HG03565 (cell line): ENCODE measurements around the gene BBS9.
A peak's percentile ranks its signal among the peaks of the same experiment; 100 is the strongest.
"Not testable (repeated sequence)": the region's sequence is repeated elsewhere in the genome, so short reads cannot be mapped to it uniquely, and the experiment has no call there.

Experiments
- ATAC-seq: cut with Tn5 transposase; IDR thresholded peaks from one replicate; pipeline ENCODE4 v1.9.1; 2021; ENCODE audit warnings: mild to moderate bottlenecking, moderate library complexity; ENCODE audit not compliant: unreplicated experiment

The BBS9 gene

DNA sequence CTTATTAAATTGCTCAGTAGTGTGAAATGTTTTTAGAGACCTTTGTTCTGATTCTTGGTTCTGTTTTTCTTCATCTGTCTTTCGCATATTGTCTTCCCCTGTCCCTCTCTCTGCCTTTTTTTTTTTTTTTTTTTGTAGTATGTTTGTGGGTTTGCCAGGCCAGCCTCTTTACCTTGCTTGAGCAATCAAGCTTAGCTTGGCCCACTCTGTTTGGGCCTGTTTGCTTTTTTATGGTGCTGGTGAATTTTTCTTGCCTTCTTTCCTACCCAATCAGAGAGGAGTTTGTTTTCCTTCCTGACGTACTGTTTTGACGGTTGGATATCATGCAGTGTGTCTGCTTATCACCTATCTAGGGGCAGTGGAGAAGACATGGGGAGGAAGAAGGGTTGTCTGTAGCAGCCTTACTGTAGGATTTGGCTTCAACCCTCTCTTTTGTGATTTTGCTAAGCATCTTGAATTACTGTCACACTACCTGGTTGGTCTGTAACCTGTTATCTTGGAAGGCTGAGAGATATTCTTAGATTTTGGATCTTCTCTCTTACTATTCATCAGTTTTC lies 64.0 kb downstream of the BBS9 start:
- ATAC-seq = no peak

DNA sequence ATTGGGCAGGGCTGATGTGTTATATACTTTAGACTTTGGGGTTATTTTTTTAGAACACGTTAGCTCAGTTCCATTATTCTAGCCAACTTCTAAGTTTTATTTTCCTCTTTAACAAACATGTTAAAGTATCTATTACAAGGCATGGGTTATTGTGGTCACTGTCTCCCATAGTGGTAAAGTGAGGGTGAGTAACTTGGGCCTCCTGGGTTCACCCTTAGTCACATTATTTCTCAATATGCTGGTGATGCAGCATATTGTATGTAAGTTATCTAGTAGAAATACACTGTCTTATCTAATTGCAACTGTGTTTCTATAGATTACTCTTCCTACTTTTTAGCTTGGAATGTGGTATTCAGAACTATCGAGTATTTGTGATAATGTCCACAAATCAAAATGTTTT lies 65.9 kb downstream of the BBS9 start:
- no peak for ATAC-seq

DNA sequence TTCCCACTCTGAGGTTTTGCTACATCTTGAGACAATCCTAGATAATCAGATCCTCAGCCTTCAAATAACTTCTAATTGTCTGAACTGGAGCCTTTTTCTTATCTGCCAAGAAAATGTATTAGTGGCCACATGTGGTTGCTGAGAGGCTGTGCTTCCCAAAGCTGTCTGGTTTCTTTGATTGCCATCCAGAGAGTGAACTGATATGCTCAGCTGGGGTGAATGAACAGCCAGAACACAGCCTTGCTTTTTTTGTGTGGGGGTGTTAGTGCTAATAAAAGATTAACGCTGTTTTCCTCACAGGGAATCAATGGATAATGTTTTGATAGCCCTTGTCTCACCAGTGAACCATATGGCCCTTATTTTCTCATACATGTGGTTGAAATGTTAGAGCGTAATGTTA lies 66.9 kb downstream of the BBS9 start:
- ATAC-seq = no peak

DNA sequence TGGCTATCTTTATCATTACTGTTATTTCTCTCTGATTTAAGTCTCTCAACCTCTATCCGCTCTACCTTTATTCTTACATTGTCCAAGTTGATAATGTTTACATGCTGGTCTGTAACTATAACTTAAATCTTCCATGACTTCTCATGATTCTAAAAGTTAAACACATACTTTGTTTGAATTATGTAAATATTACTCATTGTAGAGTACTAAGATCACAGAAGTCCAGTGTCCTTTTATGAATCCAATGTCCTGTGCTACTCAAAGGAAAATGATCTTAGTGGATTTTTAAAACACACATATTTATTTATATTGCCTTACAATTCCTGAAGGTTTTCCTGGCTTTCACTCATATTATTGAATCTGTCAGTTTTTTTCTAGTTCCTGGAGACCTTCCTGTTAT lies 70.9 kb downstream of the BBS9 start:
- ATAC-seq = no peak

- ATAC-seq = no peak
Observed at GRCh38 chr7:33201821-33202220, 72.5 kb downstream of the BBS9 start.

GRCh38 chr7:33210958-33211357 lies 81.6 kb downstream of the BBS9 start:
- ATAC-seq = no peak

DNA sequence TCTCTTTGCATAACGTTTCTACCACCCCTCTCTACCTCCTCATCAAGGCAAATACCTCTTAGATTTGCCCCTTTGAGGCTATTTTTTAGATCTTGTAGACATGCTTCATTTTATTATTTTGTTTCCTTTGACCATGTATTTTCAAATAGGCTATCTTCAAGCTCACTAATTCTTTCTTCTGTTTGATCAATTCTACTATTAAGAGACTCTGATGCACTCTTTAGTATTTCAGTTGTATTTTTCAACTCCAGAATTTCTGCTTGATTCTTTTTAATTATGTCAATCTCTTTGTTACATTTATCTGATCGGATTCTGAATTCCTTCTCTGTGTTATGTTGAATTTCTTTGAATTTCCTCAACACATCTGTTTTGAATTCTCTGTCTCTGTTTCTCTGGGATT lies 82.8 kb downstream of the BBS9 start:
- ATAC-seq = no peak

DNA sequence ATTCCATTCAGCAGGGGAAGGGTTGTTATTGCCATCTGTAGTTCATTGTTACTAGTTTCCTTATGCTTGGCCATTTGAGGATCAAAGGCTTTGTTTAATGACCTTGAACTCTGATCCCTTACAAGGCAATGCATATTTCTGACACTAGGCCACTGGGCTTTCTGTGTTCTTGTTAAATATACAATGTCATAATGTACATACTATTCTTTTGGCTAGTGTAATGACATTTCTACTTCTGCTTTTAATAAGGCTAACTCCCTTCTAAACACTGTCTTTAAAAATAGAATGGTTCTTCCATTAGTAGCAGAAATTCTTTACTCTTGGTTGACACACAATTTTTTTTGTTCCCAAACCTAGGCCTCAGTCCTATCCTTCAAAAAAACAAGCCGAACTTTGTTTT lies 86.6 kb downstream of the BBS9 start:
- no peak for ATAC-seq

DNA sequence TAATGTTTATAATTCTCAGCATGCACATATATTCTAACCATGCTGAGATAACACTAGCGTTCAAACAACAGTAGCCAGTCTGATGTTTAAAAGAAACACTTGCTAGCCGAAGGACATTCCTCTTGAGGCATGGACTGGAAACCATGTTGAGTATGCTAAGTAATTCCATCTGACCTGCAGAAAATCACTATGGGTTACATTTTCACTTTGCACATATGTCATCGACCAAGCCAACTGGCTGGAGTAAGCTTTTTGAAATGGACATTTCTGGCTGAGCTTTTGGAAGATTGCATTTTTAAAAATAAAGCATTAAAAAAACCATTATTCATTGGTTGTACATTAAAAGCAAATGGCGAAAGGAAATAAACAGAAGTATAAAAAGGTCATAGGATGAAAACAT lies 88.2 kb downstream of the BBS9 start:
- no peak for ATAC-seq

GRCh38 chr7:33218841-33219535 lies 89.6 kb downstream of the BBS9 start:
- not testable (repeated sequence) for ATAC-seq

- ATAC-seq = no peak
Observed at GRCh38 chr7:33220231-33220630, 90.9 kb downstream of the BBS9 start.

GRCh38 chr7:33221390-33221789 lies 92.0 kb downstream of the BBS9 start:
- no peak for ATAC-seq

DNA sequence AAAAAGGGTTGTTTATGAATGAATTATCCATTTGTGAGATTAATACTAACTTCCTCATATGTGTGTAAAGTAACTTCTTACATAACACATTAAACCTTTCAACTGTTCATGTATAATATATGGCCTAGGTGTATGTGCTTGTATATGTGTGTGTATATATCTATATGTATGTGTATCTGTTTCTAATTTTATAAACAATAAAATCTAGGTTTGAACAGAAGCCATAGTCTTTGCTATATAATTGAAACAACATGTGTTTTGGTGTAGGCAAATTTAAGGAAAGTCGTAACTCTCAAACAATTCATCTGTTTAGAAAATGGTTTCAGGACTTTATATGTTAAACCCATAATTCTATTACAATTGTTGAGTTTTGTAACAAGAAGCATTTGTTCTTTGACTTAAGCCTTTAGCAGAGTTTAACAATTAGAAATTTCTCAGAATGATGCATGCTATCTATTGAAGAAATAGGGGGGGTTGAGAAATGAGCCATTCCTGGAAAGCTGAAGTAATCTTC lies 103.3 kb downstream of the BBS9 start:
- ATAC-seq = no peak

GRCh38 chr7:33233659-33234058 lies 104.3 kb downstream of the BBS9 start:
- ATAC-seq = no peak

- ATAC-seq = no peak
Observed at GRCh38 chr7:33237036-33237435, 107.7 kb downstream of the BBS9 start.

DNA sequence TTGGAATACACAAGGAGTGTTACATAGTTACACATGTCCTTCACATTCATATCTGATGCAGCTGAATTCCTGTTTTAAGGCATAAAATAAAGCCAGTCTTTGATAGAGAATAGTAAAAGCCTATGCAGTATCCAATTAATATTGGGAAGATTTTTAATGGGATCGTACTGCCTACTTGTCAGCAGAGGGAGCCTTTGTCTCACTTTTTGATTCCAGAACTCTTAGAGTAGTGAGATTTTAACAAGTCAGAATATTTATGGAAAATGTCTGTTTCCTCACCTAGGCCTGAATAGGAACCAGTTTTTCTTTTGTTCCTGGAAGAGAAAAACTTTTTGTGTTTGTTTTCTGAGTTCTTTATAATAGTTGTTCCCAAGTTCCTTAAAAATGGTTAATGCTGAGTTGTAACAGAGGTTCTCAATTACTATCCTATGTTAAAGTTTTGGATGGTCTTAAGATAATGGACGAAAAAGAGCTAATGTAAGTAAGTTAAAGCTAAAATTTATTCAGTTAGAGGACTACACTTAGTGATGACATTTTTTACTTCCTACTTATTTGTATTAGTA lies 114.0 kb downstream of the BBS9 start:
- ATAC-seq = no peak

- ATAC-seq = no peak
Observed at GRCh38 chr7:33248671-33249070, 119.3 kb downstream of the BBS9 start.

DNA sequence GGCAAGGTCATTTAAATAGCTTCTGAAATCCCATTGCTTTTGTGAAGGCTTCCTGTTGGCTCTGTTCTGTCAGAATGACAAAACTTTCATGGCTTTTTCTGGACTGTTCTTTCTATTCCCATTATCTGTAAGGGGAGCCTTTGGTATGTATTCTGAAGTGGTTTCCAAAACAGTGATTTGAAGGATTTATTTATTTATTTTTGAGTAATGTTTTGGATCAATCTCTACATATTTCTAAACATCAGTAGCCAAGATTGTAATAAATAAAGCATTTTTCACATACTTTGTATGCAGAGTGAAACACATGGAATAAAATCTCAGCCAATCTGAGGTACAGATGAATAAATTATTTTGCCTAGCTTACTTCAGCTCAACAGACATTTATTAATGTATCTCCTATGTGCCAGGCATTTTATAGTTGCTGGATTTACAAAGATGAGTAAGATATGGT lies 121.1 kb downstream of the BBS9 start:
- ATAC-seq = no peak

- no peak for ATAC-seq
Observed at GRCh38 chr7:33251301-33251700, 121.9 kb downstream of the BBS9 start.

DNA sequence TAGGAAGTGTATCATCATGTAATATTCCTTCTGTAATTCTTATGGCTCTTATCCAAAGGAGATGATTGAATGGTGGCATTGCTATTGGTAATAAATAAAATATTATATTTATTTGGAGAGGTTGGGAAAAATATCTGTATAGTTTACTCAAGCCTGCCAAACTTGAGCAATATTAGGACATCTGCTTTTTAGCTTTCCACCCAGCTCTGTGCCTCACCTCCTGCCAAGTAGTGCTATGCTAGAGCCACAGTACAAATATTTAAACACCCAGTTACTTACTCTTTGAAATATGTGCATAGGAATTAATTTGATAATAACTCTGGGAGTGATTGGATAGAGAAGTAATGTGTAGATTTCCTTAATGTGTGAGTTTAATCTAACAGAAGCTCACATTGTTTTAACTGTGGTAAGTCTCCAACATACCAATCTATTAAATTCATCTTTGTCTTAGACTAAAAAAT lies 129.2 kb downstream of the BBS9 start:
- ATAC-seq = no peak

DNA sequence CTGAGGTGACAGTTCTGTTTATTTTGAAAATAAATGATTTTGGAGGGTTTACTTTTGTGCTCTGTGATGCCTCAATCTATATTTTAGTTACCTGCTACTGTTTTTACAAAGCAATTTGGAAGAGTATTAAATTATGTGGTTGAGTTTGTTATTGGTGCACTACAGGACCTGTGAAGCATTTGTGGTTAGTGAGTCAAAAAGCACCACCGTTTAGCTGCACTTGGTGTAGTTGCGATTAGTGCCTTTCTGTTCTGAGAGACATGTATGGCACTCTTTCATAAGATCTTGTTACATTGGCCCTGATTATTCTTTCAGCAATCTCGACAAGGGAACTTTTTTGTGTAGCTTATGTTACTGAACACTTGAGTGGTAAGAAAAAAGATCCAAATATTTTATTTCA lies 132.2 kb downstream of the BBS9 start:
- ATAC-seq = peak; percentile 81

- ATAC-seq = no peak
Observed at GRCh38 chr7:33262476-33262875, 133.1 kb downstream of the BBS9 start.
